MV-4-11 (cell line): ENCODE measurements around the gene P2RX1.

Experiments
- DNase-seq: peaks from one replicate; lab custom pipeline; 2025; lab: John Stamatoyannopoulos, UW

P2RX1 gene

DNA sequence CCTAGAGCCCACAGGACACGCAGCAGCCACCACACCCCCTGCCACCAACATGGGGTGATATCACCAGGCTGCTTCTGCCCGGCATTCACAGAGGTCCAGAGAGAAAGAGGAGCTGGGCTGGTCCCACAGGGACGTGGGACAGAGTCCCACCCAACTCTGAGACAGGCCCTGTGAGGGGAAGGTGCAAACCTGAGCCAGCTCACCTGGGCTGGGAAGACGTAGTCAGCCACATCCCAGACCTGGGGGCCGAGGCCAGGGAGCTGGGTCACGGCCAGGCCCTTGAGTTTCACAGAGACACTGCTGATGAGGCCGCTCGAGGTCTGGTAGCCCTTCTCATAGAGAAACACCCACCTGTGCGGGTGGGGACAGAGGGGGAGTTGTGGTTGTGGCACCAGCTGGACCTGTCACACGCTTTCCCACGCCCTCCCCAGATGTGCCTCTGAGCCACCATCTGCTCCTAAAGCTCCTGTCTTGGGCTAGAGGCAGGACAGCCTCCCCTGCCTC is 11.2 kb downstream of the P2RX1 start:
- no peak for DNase-seq

DNA sequence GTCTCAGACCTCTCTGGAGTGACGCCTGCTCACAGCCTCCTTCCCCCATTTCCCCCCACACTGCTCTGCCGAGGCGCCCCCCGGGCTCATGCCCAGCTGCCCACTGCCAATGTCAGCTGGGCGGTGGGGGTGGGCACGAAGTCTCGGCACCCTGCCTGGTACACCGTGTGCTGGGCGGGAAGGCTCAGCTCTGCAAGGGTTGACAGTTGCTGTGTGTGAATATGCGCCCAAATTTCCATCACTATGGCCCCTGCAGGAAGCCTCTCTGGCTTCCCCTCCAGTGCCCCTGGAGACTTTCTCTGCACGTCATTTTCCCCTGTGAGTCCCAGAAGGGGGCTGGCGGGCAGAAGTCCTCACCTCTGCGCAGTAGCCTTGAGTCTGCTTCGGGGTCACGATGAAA is 11.8 kb downstream of the P2RX1 start:
- DNase-seq, result no peak

DNA sequence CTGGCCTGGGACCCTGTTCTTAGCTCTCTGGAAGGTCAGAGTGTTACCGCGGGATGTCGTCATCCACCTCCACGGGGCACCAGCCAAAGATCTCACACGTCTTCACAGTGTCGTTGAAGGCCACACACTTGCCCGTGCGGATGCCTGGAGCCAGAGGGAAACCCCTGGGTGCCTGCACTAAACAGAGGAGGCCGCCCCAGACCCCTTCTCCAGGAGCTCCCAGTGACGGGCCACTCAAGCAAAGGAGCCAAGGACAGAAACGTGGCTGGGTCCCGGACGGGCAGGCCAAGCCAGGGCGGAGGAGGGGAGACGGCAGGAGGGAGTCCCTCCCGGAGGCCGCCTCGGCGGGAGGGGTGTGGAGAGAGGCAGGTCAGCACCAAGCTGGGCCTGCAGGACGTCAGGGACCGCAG is 12.4 kb downstream of the P2RX1 start:
- no peak for DNase-seq

DNA sequence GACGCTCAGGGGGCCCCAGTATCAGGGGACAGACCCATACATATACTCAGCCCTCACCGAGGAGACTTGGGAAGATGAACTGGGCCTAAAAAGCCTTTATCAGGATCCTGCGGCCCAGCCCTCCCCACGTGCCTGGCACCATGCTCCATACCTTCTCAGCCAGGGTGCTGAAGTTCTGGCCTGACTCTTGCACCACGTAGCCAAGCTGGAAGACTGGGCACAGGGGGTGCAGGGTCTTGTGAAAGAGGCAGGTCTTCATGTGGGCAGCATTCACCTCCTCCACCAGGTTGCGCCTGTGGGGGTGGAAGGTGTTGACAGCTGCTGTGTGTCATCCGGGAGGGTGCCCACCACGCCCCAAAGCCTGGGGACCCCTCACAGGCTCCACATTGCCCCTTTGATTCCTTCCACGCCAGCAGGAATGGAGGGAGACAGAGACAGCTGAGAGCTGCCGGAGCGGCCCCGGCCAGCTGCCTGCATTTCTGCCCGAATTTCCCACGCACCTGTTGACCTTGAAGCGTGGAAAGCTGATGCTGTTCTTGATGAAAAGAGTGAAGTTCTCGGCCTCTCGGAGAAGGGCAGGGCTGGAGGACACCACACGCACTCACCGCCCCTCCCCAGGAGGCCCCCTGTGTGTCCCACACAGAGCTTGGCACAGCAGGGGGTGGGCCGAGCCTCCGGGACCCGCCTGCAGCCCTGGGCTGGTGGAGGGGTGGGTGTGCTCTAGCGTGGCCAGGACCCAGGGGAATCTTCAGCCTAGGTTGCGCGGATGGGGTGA is 13.0 kb downstream of the P2RX1 start:
- no peak for DNase-seq

DNA sequence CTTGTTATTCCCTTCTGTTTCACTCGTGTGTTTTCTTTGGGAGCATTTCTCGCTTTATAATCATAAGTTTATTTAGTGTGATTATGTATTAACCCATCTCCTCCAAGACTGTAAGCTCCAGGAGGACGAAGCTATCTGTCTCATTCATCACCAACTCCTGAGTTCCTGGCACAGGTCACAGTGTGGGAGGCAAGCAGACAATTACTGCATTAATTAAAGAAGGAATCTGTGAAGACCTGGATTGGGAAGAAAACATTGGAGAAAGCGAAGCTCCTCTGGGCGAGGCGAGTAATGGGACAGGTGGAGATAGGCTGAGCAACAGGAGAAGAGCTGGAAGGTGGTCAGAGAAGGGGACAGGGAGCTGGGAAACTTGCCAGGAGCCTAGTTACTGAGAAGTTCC is 15.6 kb downstream of the P2RX1 start:
- DNase-seq, result no peak

DNA sequence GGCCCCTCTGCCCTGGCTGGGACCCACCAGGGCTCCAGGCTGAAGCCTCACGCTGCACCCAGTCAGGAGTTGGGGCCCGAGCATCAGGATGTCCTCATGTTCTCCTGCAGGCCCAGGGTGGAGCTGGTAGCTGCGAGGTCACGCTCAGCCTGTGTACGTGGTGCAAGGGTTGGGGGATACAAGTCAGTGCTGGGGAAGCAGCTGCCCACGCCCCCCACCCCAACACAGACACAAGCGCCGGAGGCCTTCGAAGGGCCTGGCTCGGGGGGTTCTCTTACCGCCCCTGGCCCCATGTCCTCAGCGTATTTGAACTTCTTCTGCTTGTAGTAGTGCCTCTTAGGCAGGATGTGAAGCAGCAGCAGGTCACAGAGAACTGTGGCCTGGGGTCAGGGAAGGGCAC is 18.5 kb downstream of the P2RX1 start:
- no peak for DNase-seq

DNA sequence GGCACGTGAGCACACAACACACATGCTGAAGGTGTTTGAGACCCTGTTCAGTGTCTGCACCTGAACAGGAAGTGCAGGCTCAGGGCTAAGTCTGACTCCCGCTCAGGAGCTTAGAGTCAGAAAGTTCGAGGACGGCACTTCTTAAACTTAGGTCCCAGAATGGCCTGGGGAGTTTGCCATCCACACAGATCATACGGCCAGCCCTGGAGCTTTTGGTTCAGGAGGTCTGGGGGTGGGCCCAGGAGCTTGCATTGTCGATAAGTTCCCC is 19.4 kb downstream of the P2RX1 start:
- no peak for DNase-seq

DNA sequence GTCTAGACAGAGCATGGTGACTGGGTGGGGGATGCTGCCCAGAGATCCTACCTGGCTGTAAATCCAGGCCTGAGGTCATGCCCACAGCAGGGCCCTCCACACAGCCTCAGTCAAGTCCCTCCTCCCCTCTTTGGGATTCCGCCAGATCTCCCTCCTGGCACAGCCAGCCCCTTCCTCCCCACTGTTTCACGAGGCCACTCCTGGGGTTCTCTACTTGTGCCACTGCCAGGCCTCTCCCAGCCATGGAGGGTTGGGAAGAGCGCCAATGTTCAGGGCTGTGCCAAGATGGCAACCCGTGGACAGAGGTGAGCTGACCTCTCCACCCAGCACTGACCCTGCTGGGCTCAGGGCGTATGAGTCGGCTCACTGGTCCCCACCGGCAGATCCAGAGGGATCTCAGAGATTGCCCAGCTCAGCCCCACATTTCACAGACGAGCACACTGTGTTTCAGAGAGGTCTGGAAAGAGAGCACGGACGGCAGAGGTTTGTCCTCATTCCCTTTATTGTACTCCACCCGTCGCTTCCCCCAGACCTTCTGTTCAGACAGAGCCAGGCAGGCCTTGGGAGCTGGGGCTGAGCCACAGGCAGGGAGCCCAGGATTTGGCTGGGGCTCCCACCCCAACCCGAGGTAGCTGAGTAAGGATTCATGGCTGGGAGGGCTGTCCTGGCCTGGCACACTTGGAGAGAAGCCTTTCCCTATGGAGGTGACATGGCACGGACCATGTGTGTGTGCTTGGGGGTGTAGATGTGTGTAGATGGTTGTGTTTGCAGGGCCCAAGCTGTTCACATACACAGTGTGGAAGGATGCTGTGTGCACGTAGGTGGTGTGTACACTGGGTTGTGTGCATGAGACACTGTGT is 19.9 kb downstream of the P2RX1 start:
- no peak for DNase-seq

DNA sequence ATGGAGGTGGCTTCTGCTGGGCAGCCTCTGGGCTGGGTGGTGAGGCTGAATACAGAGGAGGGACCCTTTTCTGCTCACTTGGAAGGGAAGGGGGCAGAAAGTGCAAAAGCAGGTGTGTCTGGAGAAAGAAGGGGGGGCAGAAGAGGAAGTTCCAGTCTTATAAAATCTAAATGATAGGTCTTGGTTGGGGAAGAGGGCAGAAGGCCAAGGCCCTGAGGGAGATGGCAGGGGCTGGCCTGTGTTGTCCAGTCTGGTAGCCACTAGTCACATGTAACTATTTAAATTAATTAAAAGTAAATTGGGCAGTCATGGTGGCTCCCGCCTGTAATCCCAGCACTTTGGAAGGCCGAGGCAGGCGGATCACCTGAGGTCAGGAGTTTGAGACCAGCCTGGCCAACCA is 20.9 kb downstream of the P2RX1 start:
- DNase-seq, result no peak

DNA sequence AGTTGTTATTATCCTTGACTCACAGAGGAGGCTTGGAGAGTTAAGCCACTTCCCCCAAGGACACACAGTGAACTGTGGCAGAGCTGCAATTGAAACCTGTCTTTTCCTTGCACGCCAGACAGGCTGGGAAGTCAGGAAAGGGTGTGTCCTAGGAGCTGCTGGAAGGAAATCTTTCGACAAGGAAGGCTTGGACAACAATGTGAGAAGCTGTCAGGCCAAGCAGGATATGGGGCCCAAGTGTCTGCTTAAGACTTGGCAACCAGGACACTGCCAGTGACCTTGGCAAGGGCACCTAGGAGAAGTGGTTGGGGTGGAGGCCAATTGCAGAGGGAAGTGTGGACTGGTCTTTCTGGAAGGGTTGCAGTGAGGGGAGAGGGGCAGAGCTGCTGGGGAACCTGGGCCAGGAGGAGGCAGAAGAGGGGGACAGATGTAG is 21.3 kb downstream of the P2RX1 start:
- DNase-seq, result peak; percentile 72

DNA sequence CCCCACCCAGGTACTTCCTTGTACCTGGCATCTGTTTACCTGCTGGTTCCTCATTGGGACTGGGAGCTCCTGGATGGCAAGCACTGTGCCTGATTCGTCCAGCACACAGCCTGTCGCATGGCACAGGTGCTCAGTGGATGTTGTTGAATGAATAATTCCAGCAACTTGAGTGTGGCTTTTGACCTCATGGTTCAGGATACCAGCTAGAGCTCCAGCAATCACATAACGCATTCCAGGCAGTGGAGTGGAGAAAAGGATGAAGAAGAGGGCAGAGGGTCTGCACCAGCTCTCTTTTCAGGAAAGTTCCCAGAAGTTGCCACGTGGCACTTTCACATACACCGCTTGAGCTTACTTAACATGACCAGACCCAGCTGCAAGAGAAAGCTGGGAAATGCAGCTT is 22.1 kb downstream of the P2RX1 start:
- DNase-seq, result peak; percentile 8

DNA sequence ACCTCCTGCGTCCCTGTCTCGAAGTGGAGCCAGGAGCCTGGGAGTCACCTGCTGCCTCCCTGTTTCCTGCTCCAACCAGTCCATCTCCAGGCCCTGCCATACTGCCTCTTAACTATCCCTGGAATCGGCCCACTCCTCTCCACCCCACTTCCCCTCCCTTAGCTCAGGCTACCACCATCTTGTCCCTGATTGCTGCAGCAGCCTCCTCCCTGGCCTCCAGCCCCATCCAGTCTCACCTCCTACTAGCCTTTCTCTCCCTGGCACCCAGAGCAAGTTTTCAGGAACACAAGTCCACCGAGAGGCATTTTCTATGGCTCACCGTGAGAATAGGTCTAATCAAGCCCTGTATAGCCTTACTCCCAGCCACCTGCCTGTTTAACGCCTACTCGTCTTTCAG is 22.5 kb downstream of the P2RX1 start:
- DNase-seq, result no peak

DNA sequence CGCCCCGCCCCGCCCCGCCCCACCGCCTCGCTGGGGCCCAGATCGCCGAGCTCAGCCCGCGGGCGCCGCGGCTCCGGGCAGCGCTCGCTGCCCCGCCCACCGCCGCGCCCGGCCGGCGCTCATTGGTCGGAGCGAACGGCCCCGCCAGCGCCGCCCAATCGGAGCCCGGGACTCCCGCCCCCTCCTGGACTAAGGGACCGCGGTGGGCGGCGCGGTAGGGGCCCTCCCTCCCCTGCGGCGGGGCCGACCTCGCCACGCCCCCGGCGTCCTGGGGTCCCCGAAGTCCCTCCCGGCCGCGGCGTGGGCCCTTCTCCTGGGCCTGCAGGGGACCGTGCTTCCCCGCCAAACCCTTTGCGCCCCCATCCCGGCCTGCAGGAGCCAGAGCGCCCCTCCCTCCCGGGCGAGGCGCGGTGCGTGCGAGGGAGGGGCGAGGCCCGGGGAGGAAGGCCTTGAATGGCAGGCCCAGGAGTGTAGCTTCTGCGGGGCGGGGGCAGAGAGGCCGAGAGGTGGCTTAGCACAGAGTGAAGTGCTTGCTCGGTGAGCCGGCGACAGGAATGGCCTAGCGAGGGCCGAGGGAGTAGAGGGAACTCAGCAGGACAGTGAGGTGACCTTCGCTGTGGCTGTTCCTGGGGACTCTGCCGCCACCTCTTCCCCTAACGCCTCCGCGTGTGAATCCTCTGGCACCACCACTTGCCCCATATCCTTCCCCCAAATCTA is 23.1 kb downstream of the P2RX1 start, which contains the start of gene CAMKK1:
Gene CAMKK1, minus strand, starts transcription at position 51 of the 717 bp plus-strand sequence. CDS start 7,366 bp downstream, outside the sequence.
- DNase-seq, result peak; percentile 77

DNA sequence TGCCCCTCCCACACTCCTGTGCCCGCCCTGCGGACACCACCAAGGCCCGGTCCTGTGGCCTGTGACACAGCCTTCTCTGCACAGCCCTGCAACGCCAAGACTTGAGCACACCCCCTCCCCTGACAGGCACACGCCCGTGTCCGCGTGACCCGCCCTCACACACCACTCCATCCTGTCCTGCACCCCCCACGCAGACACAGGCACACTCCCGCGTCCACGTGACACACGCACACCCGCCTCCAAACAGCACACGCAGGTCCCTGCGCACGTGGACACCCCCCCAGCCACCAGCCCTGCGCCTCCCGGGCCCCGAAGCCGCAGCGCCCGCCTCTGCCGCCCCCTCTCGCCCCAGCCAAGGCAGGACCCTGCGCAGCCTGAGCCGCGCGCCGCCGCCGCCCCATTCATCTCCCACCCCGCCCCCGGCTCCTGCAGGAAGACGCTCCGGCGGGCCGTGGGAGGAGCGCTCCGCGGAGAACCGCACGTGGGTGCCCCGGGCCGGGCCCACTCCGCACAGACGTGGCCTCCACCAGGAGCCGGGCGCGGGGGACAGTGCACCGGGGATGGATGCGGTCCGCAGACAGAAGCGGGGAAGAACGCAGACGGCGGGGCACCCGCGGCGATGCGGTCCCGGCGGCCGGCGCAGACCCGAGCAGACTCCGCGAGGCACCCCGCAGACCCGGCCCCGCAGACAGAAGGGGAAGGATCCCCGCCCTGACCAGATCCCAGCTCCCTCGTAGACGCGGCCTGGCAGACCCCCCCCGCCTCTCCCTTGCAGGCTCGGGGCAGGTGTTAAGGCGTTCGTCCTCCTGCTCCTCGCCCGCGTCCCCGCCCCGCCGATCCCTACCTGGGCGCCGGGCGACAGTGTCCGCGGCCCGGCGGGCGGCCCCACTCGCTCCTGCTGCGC is 23.9 kb downstream of the P2RX1 start:
- DNase-seq, result peak; percentile 76

DNA sequence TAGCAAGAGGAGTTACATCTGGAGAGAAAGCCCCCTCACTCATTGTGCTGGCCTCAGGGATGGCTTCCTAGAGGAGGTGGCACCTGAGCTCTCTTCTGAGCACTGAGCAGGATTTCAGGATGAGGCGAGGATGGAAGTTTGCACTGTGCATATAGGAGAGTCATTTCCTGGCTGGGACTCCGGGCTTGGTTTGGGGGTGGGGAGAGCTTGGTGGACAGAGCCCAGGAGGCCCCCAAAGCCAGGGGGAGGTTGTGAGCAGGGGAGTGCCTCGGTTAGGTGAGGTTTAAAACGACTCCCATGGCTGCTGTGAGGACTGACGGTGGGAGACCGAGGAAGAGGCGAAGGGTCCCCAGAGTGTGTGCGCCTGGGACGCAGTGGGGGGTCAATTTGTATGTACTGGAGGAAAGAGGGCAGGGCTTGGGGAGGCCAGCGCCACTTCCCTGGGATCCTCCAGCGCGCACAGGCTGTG is 24.6 kb downstream of the P2RX1 start:
- DNase-seq, result no peak

DNA sequence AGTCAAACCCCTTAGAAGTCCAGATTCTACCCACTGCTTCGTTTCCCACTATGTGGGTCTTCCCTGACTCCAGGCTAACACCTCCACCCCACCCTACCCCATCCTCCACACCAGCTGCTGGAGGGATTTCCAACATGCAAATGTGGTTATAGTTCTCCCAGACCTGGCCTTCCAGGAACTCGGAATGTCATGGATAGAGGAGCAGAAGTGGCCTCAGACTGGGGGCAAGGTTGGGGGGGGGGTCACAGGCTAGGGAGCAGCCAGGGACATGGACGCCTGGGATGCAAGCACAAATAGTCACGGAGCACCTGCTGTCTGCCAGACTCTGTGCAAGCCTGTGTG is 25.4 kb downstream of the P2RX1 start:
- DNase-seq, result no peak

DNA sequence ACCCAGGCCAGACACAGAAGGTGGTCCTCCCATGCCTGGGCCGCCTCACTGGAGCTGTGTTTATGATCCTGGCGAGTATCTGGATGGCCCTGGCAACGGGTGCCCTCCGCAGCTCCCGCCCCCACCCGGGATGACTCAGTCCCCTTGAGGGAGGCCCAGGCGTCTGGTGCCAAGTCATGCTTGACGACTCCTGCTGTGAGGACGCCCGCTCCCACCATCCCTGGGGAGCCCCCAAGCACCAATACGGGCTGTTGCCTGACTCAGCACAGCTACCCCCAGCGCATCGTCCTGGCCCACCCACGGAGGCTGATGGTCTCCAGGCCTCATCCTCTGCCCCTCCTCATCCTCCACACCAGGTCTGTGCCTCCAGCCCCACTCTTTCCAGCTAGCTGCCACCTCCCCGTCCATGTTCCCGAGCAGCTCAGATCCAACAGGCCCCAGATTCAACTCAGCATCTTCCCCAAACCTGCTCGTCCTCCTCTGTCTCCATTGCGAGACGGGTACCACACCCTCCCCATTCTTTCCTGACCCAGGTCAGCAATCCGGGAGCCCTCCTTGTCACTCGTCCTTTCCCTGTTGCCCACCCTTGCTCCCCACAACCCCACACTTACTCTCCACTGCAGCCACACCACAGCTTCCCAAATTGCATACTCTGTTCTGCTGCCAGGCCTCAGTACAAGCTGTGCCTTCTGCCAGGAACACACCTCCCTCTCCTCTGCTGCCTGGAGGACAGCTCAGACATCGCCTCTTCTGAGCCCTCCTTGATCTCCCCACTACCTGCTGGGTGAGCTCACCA is 26.0 kb downstream of the P2RX1 start:
- no peak for DNase-seq

DNA sequence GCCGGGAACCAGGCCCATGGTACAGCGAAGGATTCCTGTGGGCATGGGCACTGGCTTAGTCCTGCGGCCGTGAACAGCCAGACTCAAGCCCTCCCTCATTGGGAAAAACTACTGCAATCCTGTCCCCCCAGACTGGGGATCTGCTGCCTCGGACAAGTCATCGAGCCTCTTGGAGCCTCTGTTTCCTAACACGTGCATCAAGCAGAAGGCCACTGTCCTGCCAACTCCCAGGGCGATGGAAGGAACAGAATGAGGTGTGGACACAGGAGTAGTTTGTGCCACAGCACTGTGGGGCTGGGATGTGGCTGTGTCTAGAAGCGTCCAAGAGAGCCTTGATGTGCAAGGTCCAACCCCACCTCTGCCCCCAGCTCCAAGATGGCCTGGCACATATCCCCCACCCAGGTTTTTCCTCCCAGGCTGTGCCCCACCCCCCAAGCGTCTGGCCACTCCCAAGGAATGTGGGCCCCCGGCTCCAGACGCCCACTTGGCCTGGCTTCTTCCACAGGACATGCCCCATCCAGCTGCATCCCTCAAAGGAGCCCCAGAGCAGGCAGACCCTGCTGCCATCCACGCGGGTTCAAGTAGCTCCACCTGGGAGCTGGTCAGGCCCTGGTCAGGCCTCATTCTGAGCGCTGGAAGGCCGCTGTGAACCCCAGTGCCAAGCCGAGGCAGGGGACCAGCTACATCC is 26.8 kb downstream of the P2RX1 start:
- DNase-seq, result no peak

DNA sequence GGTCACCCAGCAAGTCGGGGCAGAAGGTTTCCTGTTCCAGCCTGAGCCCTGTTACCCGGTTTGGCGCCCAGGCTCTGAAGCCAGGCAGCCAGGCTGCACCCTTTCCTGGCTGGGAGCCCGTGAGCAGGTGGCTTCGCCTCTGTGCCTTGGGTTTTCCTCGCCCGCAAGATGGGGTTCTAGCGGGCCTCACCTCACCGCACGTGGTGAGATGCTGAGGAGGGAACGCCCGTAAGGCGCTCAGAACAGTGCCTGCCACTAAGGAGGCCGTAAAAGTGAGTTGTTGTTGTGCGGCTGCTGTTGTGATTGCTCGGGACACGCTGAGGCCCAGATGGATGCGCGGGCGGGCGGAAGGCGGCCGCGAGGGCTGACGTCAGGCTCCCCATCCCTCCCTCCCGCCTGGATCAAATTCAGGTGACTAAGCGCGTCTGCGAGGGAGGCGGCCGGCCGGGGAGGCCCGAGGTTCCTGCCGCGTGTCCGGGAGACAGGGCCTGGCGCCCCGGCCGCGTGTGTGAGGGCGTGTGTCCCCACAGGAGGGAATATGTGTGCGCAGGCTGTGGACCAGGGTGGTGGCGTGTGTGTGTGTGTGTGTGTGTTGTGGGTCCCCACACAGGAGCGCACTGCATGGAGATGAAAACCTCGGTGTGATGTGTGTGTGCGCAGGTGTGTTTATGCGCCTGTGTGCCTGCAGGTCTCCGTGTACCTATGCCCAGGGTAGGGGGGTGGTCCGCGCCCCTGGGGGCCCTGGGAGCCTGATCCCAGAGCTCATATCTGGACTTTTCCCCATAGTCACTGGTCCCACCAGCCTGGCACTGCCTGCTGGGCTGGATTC is 27.7 kb downstream of the P2RX1 start:
- DNase-seq, result peak; percentile 6
